Placental pericyte (primary cell): Measurements from ENCODE around the gene LEFTY1. TPM values are rescaled to one million over a fixed set of nuclear protein-coding genes. Genes with fewer than 3 reads are reported as not detected.

ENCODE experiments used
- small RNA-seq: library from RNA; depleted of rRNA; stranded (forward); fragments of <200 nt; gene quantifications from one replicate; pipeline ENCODE3, GENCODE V24; 2012; ENCODE audit warnings: low replicate concordance
- total RNA-seq: library from RNA; depleted of rRNA; stranded (reverse); fragments of >200 nt; gene quantifications from 2 replicates; pipeline ENCODE4 v1.2.3, GENCODE V29; 2012

The LEFTY1 gene
- not detected in 2 replicates for total RNA-seq

GRCh38 chr1:225888898-225889601, at the start of gene LEFTY1:
Gene LEFTY1 (minus strand): TSS chr1:225889146. CDS start chr1:225889066, 80 bp downstream.

GRCh38 chr1:225923692-225924555, 35.0 kb upstream of the LEFTY1 start, which contains the start of gene PYCR2:
Gene PYCR2 (minus strand): TSS chr1:225924250. CDS start chr1:225924110, 140 bp downstream.

GRCh38 chr1:225881959-225882693, 6.8 kb downstream of the LEFTY1 start, which contains the start of gene TMEM63A:
Gene TMEM63A (minus strand): TSS chr1:225882380. CDS start chr1:225877580, 4,800 bp downstream.

Small RNA genes within 50 kb of the gene (small RNA-seq; reads per million reads assigned to genes)
- gene AL117348.1: not detected

Other genes with a start within 250 kb of the LEFTY1 start
- gene ENAH, start 236.0 kb downstream of the LEFTY1 start, total RNA-seq: 68.1 and 122 TPM in 2 replicates
- gene SRP9, start 111.3 kb downstream of the LEFTY1 start, total RNA-seq: 118 and 265 TPM in 2 replicates
- gene EPHX1, start 79.0 kb downstream of the LEFTY1 start, total RNA-seq: 12.5 and 29.5 TPM in 2 replicates
- 21.2 and 29.9 TPM in 2 replicates for gene TMEM63A, start 6.8 kb downstream of the LEFTY1 start, total RNA-seq
- 39.6 and 47.4 TPM in 2 replicates for gene PYCR2, start 35.1 kb upstream of the LEFTY1 start, total RNA-seq
- not detected in 2 replicates for gene LEFTY2, start 52.1 kb upstream of the LEFTY1 start, total RNA-seq
- gene SDE2, start 110.2 kb upstream of the LEFTY1 start, total RNA-seq: 33.3 and 36.8 TPM in 2 replicates
- 99.8 and 121 TPM in 2 replicates for gene H3-3A, start 173.6 kb upstream of the LEFTY1 start, total RNA-seq